IPS-15b (cell line): ENCODE data around the gene DAND5.

Experiments
- H3K27me3 ChIP-seq: one replicate; pipeline ENCODE4 v1.6.1; 2013; ENCODE audit warnings: low read length; ENCODE audit not compliant: control insufficient read depth, insufficient read depth
- H3K36me3 ChIP-seq: one replicate; pipeline ENCODE4 v1.6.1; 2013; ENCODE audit warnings: low read length; ENCODE audit not compliant: control insufficient read depth, insufficient read depth
- H3K4me1 ChIP-seq: one replicate; pipeline ENCODE4 v1.6.1; 2013; ENCODE audit warnings: mild to moderate bottlenecking, low read length; ENCODE audit not compliant: control insufficient read depth, insufficient read depth
- H3K4me3 ChIP-seq: one replicate; pipeline ENCODE4 v1.5.1; 2013; ENCODE audit warnings: low read depth, low read length
- H3K9ac ChIP-seq: one replicate; pipeline ENCODE4 v1.6.1; 2013; ENCODE audit warnings: low read depth, mild to moderate bottlenecking, low read length
- H3K9me3 ChIP-seq: one replicate; pipeline ENCODE4 v1.6.1; 2013; ENCODE audit warnings: mild to moderate bottlenecking, low read length; ENCODE audit not compliant: control insufficient read depth, insufficient read depth

Gene DAND5

GRCh38 chr19:13010992-13011652, 41.7 kb downstream of the DAND5 start:
- H3K9me3 ChIP-seq, result no peaks in the 10 kb centered on the region
- no peaks in the 10 kb centered on the region for H3K36me3 ChIP-seq
- peak overlapping the region; percentile 50 for H3K4me3 ChIP-seq
- no peak overlapping the region for H3K9ac ChIP-seq
- peaks cover 90% of the 10 kb centered on the region for H3K27me3 ChIP-seq
- H3K4me1 ChIP-seq, result no peaks in the 10 kb centered on the region

GRCh38 chr19:13011653-13012389, 42.4 kb downstream of the DAND5 start:
- no peaks in the 10 kb centered on the region for H3K36me3 ChIP-seq
- peaks cover 3% of the 10 kb centered on the region for H3K4me1 ChIP-seq
- H3K4me3 ChIP-seq, result peak overlapping the region; percentile 37
- peaks cover 96% of the 10 kb centered on the region for H3K27me3 ChIP-seq
- no peaks in the 10 kb centered on the region for H3K9me3 ChIP-seq
- no peak overlapping the region for H3K9ac ChIP-seq

- H3K27me3 ChIP-seq, result peaks cover 99% of the 10 kb centered on the region
- H3K36me3 ChIP-seq, result no peaks in the 10 kb centered on the region
- H3K9me3 ChIP-seq, result no peaks in the 10 kb centered on the region
- H3K9ac ChIP-seq, result no peak overlapping the region
- peak overlapping the region; percentile 37 for H3K4me3 ChIP-seq
- peaks cover 6% of the 10 kb centered on the region for H3K4me1 ChIP-seq
Observed at GRCh38 chr19:13012390-13012689, 43.0 kb downstream of the DAND5 start.

GRCh38 chr19:13012690-13013608, 43.6 kb downstream of the DAND5 start:
- Histone ChIP-seq H3K4me1 (peaks cover 12% of the 10 kb centered on the region), H3K4me3 (peak overlapping the region; percentile 37), H3K36me3 (no peaks in the 10 kb centered on the region), H3K9me3 (no peaks in the 10 kb centered on the region), H3K27me3 (peaks cover 100% of the 10 kb centered on the region), H3K9ac (no peak overlapping the region)

- Histone ChIP-seq H3K9ac (no peak overlapping the region), H3K4me1 (peaks cover 15% of the 10 kb centered on the region), H3K9me3 (no peaks in the 10 kb centered on the region), H3K4me3 (no peak overlapping the region), H3K36me3 (no peaks in the 10 kb centered on the region), H3K27me3 (peaks cover 100% of the 10 kb centered on the region)
Observed at GRCh38 chr19:13013649-13014048, 44.3 kb downstream of the DAND5 start.

- peak overlapping the region; percentile 4 for H3K4me3 ChIP-seq
- peaks cover 100% of the 10 kb centered on the region for H3K27me3 ChIP-seq
- peaks cover 18% of the 10 kb centered on the region for H3K4me1 ChIP-seq
- no peaks in the 10 kb centered on the region for H3K36me3 ChIP-seq
- no peak overlapping the region for H3K9ac ChIP-seq
- no peaks in the 10 kb centered on the region for H3K9me3 ChIP-seq
Observed at GRCh38 chr19:13014101-13014920, 44.9 kb downstream of the DAND5 start.

- H3K4me3 ChIP-seq, result no peak overlapping the region
- peaks cover 19% of the 10 kb centered on the region for H3K4me1 ChIP-seq
- no peaks in the 10 kb centered on the region for H3K9me3 ChIP-seq
- no peak overlapping the region for H3K9ac ChIP-seq
- no peaks in the 10 kb centered on the region for H3K36me3 ChIP-seq
- peaks cover 100% of the 10 kb centered on the region for H3K27me3 ChIP-seq
Observed at GRCh38 chr19:13014921-13015280, 45.5 kb downstream of the DAND5 start.

- H3K4me1 ChIP-seq, result peaks cover 21% of the 10 kb centered on the region
- peak overlapping the region; percentile 26 for H3K4me3 ChIP-seq
- no peaks in the 10 kb centered on the region for H3K36me3 ChIP-seq
- H3K9ac ChIP-seq, result no peak overlapping the region
- H3K9me3 ChIP-seq, result no peaks in the 10 kb centered on the region
- H3K27me3 ChIP-seq, result peaks cover 100% of the 10 kb centered on the region
Observed at GRCh38 chr19:13015361-13016223, 46.2 kb downstream of the DAND5 start.

- Histone ChIP-seq H3K36me3 (no peaks in the 10 kb centered on the region), H3K27me3 (peaks cover 100% of the 10 kb centered on the region), H3K9me3 (no peaks in the 10 kb centered on the region), H3K4me3 (no peak overlapping the region), H3K4me1 (peaks cover 26% of the 10 kb centered on the region), H3K9ac (no peak overlapping the region)
Observed at GRCh38 chr19:13016245-13016627, 46.9 kb downstream of the DAND5 start.

- Histone ChIP-seq H3K9me3 (no peaks in the 10 kb centered on the region), H3K9ac (no peak overlapping the region), H3K4me3 (peak overlapping the region; percentile 16), H3K4me1 (peaks cover 27% of the 10 kb centered on the region), H3K36me3 (no peaks in the 10 kb centered on the region), H3K27me3 (peaks cover 100% of the 10 kb centered on the region)
Observed at GRCh38 chr19:13016628-13017305, 47.4 kb downstream of the DAND5 start.
